HepG2 (cell line): ENCODE data around the gene N4BP2. TPM values are rescaled to one million over a fixed set of nuclear protein-coding genes. Genes with fewer than 3 reads are reported as not detected.

Experiments
- ATAC-seq: fragments of 200-7000 bp; cut with Tn5 transposase; 3 replicates; pipeline ENCODE4 v1.9.1; 2020; ENCODE audit warnings: mild to moderate bottlenecking, moderate library complexity
- BruUV-seq: library from RNA; stranded (reverse); fragments of 400-500 nt; replicated peaks from 2 replicates; lab custom pipeline; 2021; lab: Mats Ljungman, UMichigan
- CTCF ChIA-PET: fragments of 300-600 bp; formaldehyde crosslinking; extraction: SDS; loops from one replicate; lab custom pipeline; 2021; ENCODE audit warnings: low total read pairs, inconsistent platforms, low intra/inter-chr PET ratio; lab: Yijun Ruan, JAX
- POLR2A ChIA-PET: fragments of 350-600 bp; sonication (Branson Sonifier 250); formaldehyde crosslinking; loops from one replicate; lab custom pipeline; 2020; ENCODE audit warnings: antibody characterized with exemption, inconsistent platforms; lab: Yijun Ruan, JAX
- DNase-seq: peaks from one replicate; pipeline ENCODE4 v3.0.0-alpha.2; 2015; ENCODE audit warnings: low spot score
- FAIRE-seq: peaks from 3 replicates; lab custom pipeline; 2011; peaks lifted over from hg19 to GRCh38; lab: Jason Lieb, UNC
- H2AFZ ChIP-seq: one replicate; pipeline ENCODE4 v1.6.1; 2011; ENCODE audit warnings: low read length, inconsistent platforms
- H3K27ac ChIP-seq: fragments of 300-600 bp; 3 replicates; pipeline ENCODE4 v1.8.0; 2011; ENCODE audit warnings: mixed run types, mild to moderate bottlenecking, mixed read lengths, low read length, inconsistent platforms; ENCODE audit not compliant: insufficient read depth; ENCODE audit errors: extremely low read length
- H3K27me3 ChIP-seq, 2 experiments: fragments of 200-600 bp in 1 of 2; 2 replicates in 1 of 2; 3 replicates in 1 of 2; pipeline versions ENCODE4 v1.6.0 to v1.8.0; 2011; ENCODE audit warnings: low read length in 2 of 2, mild to moderate bottlenecking in 2 of 2, moderate library complexity in 2 of 2, inconsistent platforms in 1 of 2; ENCODE audit not compliant: insufficient read depth in 2 of 2, control insufficient read depth in 1 of 2
- H3K36me3 ChIP-seq, 2 experiments: fragments of 200-600 bp in 1 of 2; replicated peaks in 1 of 2; 2 replicates in 1 of 2; 3 replicates in 1 of 2; pipeline versions ENCODE4 v1.5.1 to v1.8.0; 2011; ENCODE audit warnings: low read length in 2 of 2, inconsistent platforms in 1 of 2; ENCODE audit not compliant: insufficient read depth in 2 of 2, control insufficient read depth in 1 of 2
- H3K4me1 ChIP-seq: 2 replicates; pipeline ENCODE4 v1.5.1; 2012; ENCODE audit warnings: low read length, inconsistent platforms; ENCODE audit not compliant: insufficient read depth
- H3K4me2 ChIP-seq: 2 replicates; pipeline ENCODE4 v1.6.0; 2011; ENCODE audit warnings: low read depth, low read length, inconsistent platforms
- H3K4me3 ChIP-seq, 3 experiments: fragments of 200-600 bp in 1 of 3; sonication (generic), shearing (Covaris generic) in 1 of 3; replicated peaks in 1 of 3; 2 replicates each; pipeline ENCODE4 v1.5.1; 2011 to 2016; ENCODE audit warnings: low read length in 3 of 3, inconsistent platforms in 2 of 3, low read depth in 2 of 3, mild to moderate bottlenecking in 2 of 3, control low read depth in 1 of 3, mixed read lengths in 1 of 3; ENCODE audit not compliant: insufficient read depth in 1 of 3
- H3K79me2 ChIP-seq: one replicate; pipeline ENCODE4 v1.6.1; 2011; ENCODE audit warnings: low read length, inconsistent platforms; ENCODE audit not compliant: insufficient read depth
- H3K9ac ChIP-seq: 2 replicates; pipeline ENCODE4 v1.6.0; 2011; ENCODE audit warnings: mild to moderate bottlenecking, low read depth, low read length, inconsistent platforms; ENCODE audit not compliant: insufficient read depth
- H3K9me3 ChIP-seq: 2 replicates; pipeline ENCODE4 v1.5.1; 2012; ENCODE audit warnings: mild to moderate bottlenecking, low read length
- H4K20me1 ChIP-seq: 2 replicates; pipeline ENCODE4 v1.6.0; 2011; ENCODE audit warnings: inconsistent platforms, mild to moderate bottlenecking, low read length, moderate library complexity; ENCODE audit not compliant: insufficient read depth
- BCL3 ChIP-seq: sonication (generic); formaldehyde crosslinking; IDR thresholded peaks from 2 replicates; pipeline ENCODE4 v1.5.1; 2020; ENCODE audit warnings: mild to moderate bottlenecking, missing genetic modification reagents, moderate library complexity
- EED ChIP-seq: sonication (generic); formaldehyde crosslinking; IDR thresholded peaks from 2 replicates; pipeline ENCODE4 v1.5.0; 2020; ENCODE audit warnings: mild to moderate bottlenecking, missing genetic modification reagents
- HNRNPK ChIP-seq: fragments of 200-400 bp; formaldehyde crosslinking; IDR thresholded peaks from 2 replicates; pipeline ENCODE4 v1.6.1; 2018; ENCODE audit warnings: low read length, low read depth, moderate library complexity, mild to moderate bottlenecking; ENCODE audit not compliant: poor library complexity, severe bottlenecking
- MYNN ChIP-seq: sonication (generic); formaldehyde crosslinking; IDR thresholded peaks from 2 replicates; pipeline ENCODE4 v1.4.0; 2020; ENCODE audit warnings: mild to moderate bottlenecking, low read depth, missing genetic modification reagents
- NR2C2 ChIP-seq: sonication (generic); formaldehyde crosslinking; IDR thresholded peaks from 2 replicates; pipeline ENCODE4 v1.4.0; 2020; ENCODE audit warnings: missing genetic modification reagents, mild to moderate bottlenecking, moderate library complexity, borderline replicate concordance
- SNAPC5 ChIP-seq: sonication (generic); formaldehyde crosslinking; IDR thresholded peaks from 2 replicates; pipeline ENCODE4 v1.8.1; 2023; ENCODE audit warnings: mild to moderate bottlenecking, missing genetic modification reagents, borderline replicate concordance
- ZNF101 ChIP-seq: sonication (generic); formaldehyde crosslinking; IDR thresholded peaks from 2 replicates; pipeline ENCODE4 v1.4.0; 2020; ENCODE audit warnings: mild to moderate bottlenecking, low read depth, missing genetic modification reagents, borderline replicate concordance
- ZNF234 ChIP-seq: sonication (generic); formaldehyde crosslinking; conservative IDR thresholded peaks from 2 replicates; pipeline ENCODE4 v1.5.1; 2020; ENCODE audit warnings: mild to moderate bottlenecking, missing genetic modification reagents
- ZNF589 ChIP-seq: sonication (generic); formaldehyde crosslinking; conservative IDR thresholded peaks from 2 replicates; pipeline ENCODE4 v1.8.0; 2022; ENCODE audit warnings: mild to moderate bottlenecking, moderate library complexity, missing genetic modification reagents
- ZNF737 ChIP-seq: sonication (generic); formaldehyde crosslinking; IDR thresholded peaks from 2 replicates; pipeline ENCODE4 v1.5.0; 2020; ENCODE audit warnings: missing genetic modification reagents, mild to moderate bottlenecking, borderline replicate concordance
- WGBS: methylation state at CpG from one replicate; pipeline ENCODE4 v1.1.6; 2017; ENCODE audit warnings: low lambda C conversion rate; 5-methylcytosine and 5-hydroxymethylcytosine counted together
- in situ Hi-C: cut with HindIII; loops from 2 replicates; pipeline ENCODE4 v1.10.0; 2017; ENCODE audit warnings: low pct_unique_long_range_greater_than_20kb; ENCODE audit not compliant: extremely low pct_ligation_motif_present
- intact Hi-C: fragments of 100-400 bp; cut with micrococcal nuclease; formaldehyde crosslinking; loops from one replicate; pipeline ENCODE4 v1.10.0; 2022; ENCODE audit not compliant: unreplicated experiment
- polyA plus RNA-seq, 8 experiments: library from polyadenylated mRNA; depleted of rRNA in 3 of 8; stranded (reverse) in 7 of 8; unstranded in 1 of 8; fragments of >200 nt; fragmentation: Illumina TruSeq in 4 of 8; extraction: Trizol in 4 of 8; gene quantifications; 2 replicates each; pipeline versions ENCODE4 v1.2.1 to v1.2.3, GENCODE V29; 2011 to 2016; ENCODE audit warnings: low read depth in 4 of 8, missing spikeins in 1 of 8, mixed read lengths in 1 of 8; ENCODE audit not compliant: insufficient read depth in 1 of 8
- total RNA-seq, 5 experiments: library from RNA; depleted of rRNA; stranded (reverse); fragments of >200 nt; fragmentation: Illumina TruSeq; extraction: Trizol; gene quantifications; 2 replicates each; pipeline ENCODE4 v1.2.3, GENCODE V29; 2016; ENCODE audit warnings: low read depth in 1 of 5

The N4BP2 gene
- total and polyA plus RNA-seq, 2 of the 13 experiments (the other 11 are each of a cell fraction or from before 2014, with no cell fraction given) = 5.6 to 12.9 TPM

- no peak for TF ChIP-seq BCL3 (CRISPR knock-in tag)
- TF ChIP-seq ZNF737 (CRISPR knock-in tag) = no peak
- no peak for TF ChIP-seq SNAPC5 (CRISPR knock-in tag)
- no peak for TF ChIP-seq MYNN (CRISPR knock-in tag)
- no peak for TF ChIP-seq NR2C2
- no peak for TF ChIP-seq ZNF234 (CRISPR knock-in tag)
- TF ChIP-seq ZNF101 = no peak
- TF ChIP-seq EED (CRISPR knock-in tag) = no peak
- no peak for TF ChIP-seq HNRNPK
Observed at GRCh38 chr4:40033613-40034012, 23.0 kb upstream of the N4BP2 start (continued).

- Histone ChIP-seq H3K9ac (no peak overlapping the region), H3K4me1 (peaks cover 4% of the 10 kb centered on the region; the same call in 1 of the 2 replicates), H3K79me2 (no peaks in the 10 kb centered on the region), H3K27me3 (no peaks in the 10 kb centered on the region), H3K36me3 (no peaks in the 10 kb centered on the region), H2AFZ (no peak overlapping the region), H3K27ac (no peak overlapping the region), H3K4me3 (no peak overlapping the region), H4K20me1 (no peaks in the 10 kb centered on the region), H3K9me3 (no peaks in the 10 kb centered on the region), H3K4me2 (no peak overlapping the region)
- no peak for TF ChIP-seq ZNF589 (CRISPR knock-in tag)
- ATAC-seq (no peak), FAIRE-seq (no peak), DNase-seq (no peak)
- POLR2A ChIA-PET = no interaction called here
- no TSS peak for BruUV-seq
- in situ Hi-C loops (no loop called here), intact Hi-C loops (no loop called here)
- 77% methylated on average over 7 of the region's 7 CpGs for WGBS
- CTCF ChIA-PET = no interaction called here
Observed at GRCh38 chr4:40038977-40039376, 17.7 kb upstream of the N4BP2 start.
